K562 (cell line): ENCODE measurements around the gene CRKL. TPM values are rescaled to one million over a fixed set of nuclear protein-coding genes. Genes with fewer than 3 reads are reported as not detected.

Experiments
- CHAMP1 ChIP-seq: fragments of 450-650 bp; IDR thresholded peaks from 2 replicates; pipeline ENCODE4 v1.6.1; 2016; ENCODE audit warnings: mild to moderate bottlenecking
- CLOCK ChIP-seq: fragments of 250-450 bp; sonication (Bioruptor Pico); IDR thresholded peaks from 2 replicates; pipeline ENCODE4 v1.4.0; 2020; ENCODE audit warnings: mild to moderate bottlenecking, moderate library complexity, borderline replicate concordance
- CREM ChIP-seq: IDR thresholded peaks from 2 replicates; pipeline ENCODE4 v1.6.1; 2014; ENCODE audit warnings: antibody characterized with exemption, low read depth
- DIDO1 ChIP-seq: fragments of 450-650 bp; IDR thresholded peaks from 2 replicates; pipeline ENCODE4 v1.6.1; 2016; ENCODE audit warnings: low read depth, missing biosample characterization, missing genetic modification characterization
- ETV1 ChIP-seq: fragments of 450-650 bp; conservative IDR thresholded peaks from 2 replicates; pipeline ENCODE4 v1.6.1; 2016; ENCODE audit warnings: missing genetic modification characterization, control low read depth, low read depth, missing compliant biosample characterization
- FOXP1 ChIP-seq: sonication (generic); formaldehyde crosslinking; IDR thresholded peaks from 2 replicates; pipeline ENCODE4 v1.8.0; 2022; ENCODE audit warnings: mild to moderate bottlenecking, missing genetic modification reagents
- FOXP4 ChIP-seq: sonication (generic); formaldehyde crosslinking; IDR thresholded peaks from 2 replicates; pipeline ENCODE4 v1.8.0; 2022; ENCODE audit warnings: mild to moderate bottlenecking, missing genetic modification reagents, borderline replicate concordance
- KAT7 ChIP-seq: sonication (generic); formaldehyde crosslinking; IDR thresholded peaks from 2 replicates; pipeline ENCODE4 v1.8.0; 2022; ENCODE audit warnings: missing genetic modification reagents, mild to moderate bottlenecking, borderline replicate concordance
- KLF13 ChIP-seq: fragments of 450-650 bp; IDR thresholded peaks from 2 replicates; pipeline ENCODE4 v1.6.1; 2016; ENCODE audit warnings: missing genetic modification characterization, low read depth, mild to moderate bottlenecking, missing compliant biosample characterization, moderate library complexity, borderline replicate concordance
- MAFF ChIP-seq: IDR thresholded peaks from 2 replicates; pipeline ENCODE4 v1.6.1; 2012; ENCODE audit warnings: low read length, improper control_type of control experiment
- MEIS2 ChIP-seq: fragments of 450-650 bp; IDR thresholded peaks from 2 replicates; pipeline ENCODE4 v1.6.1; 2014; ENCODE audit warnings: mild to moderate bottlenecking; ENCODE audit not compliant: partially characterized antibody
- NR2F6 ChIP-seq: fragments of 450-650 bp; formaldehyde crosslinking; IDR thresholded peaks from 2 replicates; pipeline ENCODE4 v1.4.0; 2020; ENCODE audit warnings: mild to moderate bottlenecking
- SMAD2 ChIP-seq: fragments of 150-350 bp; IDR thresholded peaks from 2 replicates; pipeline ENCODE4 v1.6.1; 2014; ENCODE audit warnings: low read depth, mild to moderate bottlenecking, low read length
- ZBTB1 ChIP-seq: sonication (generic); formaldehyde crosslinking; IDR thresholded peaks from 2 replicates; pipeline ENCODE4 v1.8.1; 2023; ENCODE audit warnings: missing genetic modification reagents, low read depth, mild to moderate bottlenecking, borderline replicate concordance
- ZKSCAN1 ChIP-seq: fragments of 150-350 bp; IDR thresholded peaks from 2 replicates; pipeline ENCODE4 v1.6.1; 2016; ENCODE audit warnings: low read depth, low read length
- ZNF311 ChIP-seq: fragments of 250-450 bp; sonication (Bioruptor Pico); IDR thresholded peaks from 2 replicates; pipeline ENCODE4 v1.4.0; 2020; ENCODE audit warnings: mild to moderate bottlenecking, moderate library complexity
- ZNF511 ChIP-seq: sonication (generic); formaldehyde crosslinking; IDR thresholded peaks from 2 replicates; pipeline ENCODE4 v1.8.0; 2022; ENCODE audit warnings: mild to moderate bottlenecking, missing genetic modification reagents
- ZNF589 ChIP-seq: fragments of 200-800 bp; sonication (Bioruptor generic); IDR thresholded peaks from 2 replicates; pipeline ENCODE4 v1.6.1; 2016; ENCODE audit warnings: low read depth, missing genetic modification characterization, missing compliant biosample characterization
- ZNF76 ChIP-seq: fragments of 250-450 bp; sonication (Bioruptor Pico); IDR thresholded peaks from 2 replicates; pipeline ENCODE4 v1.4.0; 2020; ENCODE audit warnings: mild to moderate bottlenecking, moderate library complexity, borderline replicate concordance
- polyA plus RNA-seq, 8 experiments: library from polyadenylated mRNA; depleted of rRNA in 4 of 8; stranded (reverse) in 5 of 8; unstranded in 3 of 8; fragments of >200 nt; fragmentation: Nextera tagmentation in 2 of 8; fragmentation: Illumina TruSeq in 1 of 8; extraction: Ambion mirVana in 2 of 8; extraction: Trizol in 1 of 8; gene quantifications; 2 replicates each; pipeline versions ENCODE4 v1.2.1 to v1.2.3, GENCODE V29; 2011 to 2014; ENCODE audit warnings: inconsistent platforms in 1 of 8, missing spikeins in 1 of 8
- total RNA-seq, 7 experiments: library from RNA; depleted of rRNA in 6 of 7; stranded (reverse); fragments of >200 nt in 6 of 7; fragmentation: Illumina TruSeq in 2 of 7; extraction: Trizol in 2 of 7; gene quantifications; 2 replicates each; pipeline versions ENCODE4 v1.2.1 to v1.2.3, GENCODE V29; 2011 to 2021; ENCODE audit warnings: low replicate concordance in 1 of 7

CRKL gene
- total and polyA plus RNA-seq, 9 of the 15 experiments (the other 6 are each of a cell fraction or from before 2014, with no cell fraction given) = 100 to 263 (median 124) TPM

GRCh38 chr22:20964090-20964798 lies 47.0 kb downstream of the CRKL start (continued):
- no peak for TF ChIP-seq CHAMP1
- no peak for TF ChIP-seq NR2F6
- TF ChIP-seq DIDO1 (tag) = no peak
- TF ChIP-seq CLOCK (CRISPR knock-in tag) = no peak
- 0 out of 2 replicates have a peak, but pooled peaks have one; percentile 11 for TF ChIP-seq ZKSCAN1
- no peak for TF ChIP-seq ZNF311 (CRISPR knock-in tag)
- TF ChIP-seq ZNF511 = no peak
- no peak for TF ChIP-seq CREM
- TF ChIP-seq ZNF76 (CRISPR knock-in tag) = no peak
- TF ChIP-seq MEIS2 = no peak
- no peak for TF ChIP-seq ETV1
- TF ChIP-seq MAFF = no peak
- no peak for TF ChIP-seq KLF13 (tag)
- TF ChIP-seq FOXP4 (CRISPR knock-in tag) = no peak
- TF ChIP-seq ZBTB1 (CRISPR knock-in tag) = 0 out of 2 replicates have a peak, but pooled peaks have one; percentile 55
- TF ChIP-seq KAT7 = no peak
- TF ChIP-seq SMAD2 = no peak
- no peak for TF ChIP-seq ZNF589 (CRISPR knock-in tag)
- TF ChIP-seq FOXP1 = no peak
